NK-92 (cell line): ENCODE measurements around the gene MXI1.
"Not testable (repeated sequence)": the region's sequence is repeated elsewhere in the genome, so short reads cannot be mapped to it uniquely, and the experiment has no call there.

ENCODE experiments used
- DNase-seq: peaks from one replicate; lab custom pipeline; 2025; ENCODE audit not compliant: unreplicated experiment; lab: John Stamatoyannopoulos, UW

MXI1 gene

GRCh38 chr10:110181451-110181850 lies 26.0 kb upstream of the MXI1 start:
- DNase-seq = no peak

- no peak for DNase-seq
Measured at GRCh38 chr10:110181911-110182310, 25.5 kb upstream of the MXI1 start.

- no peak for DNase-seq
Measured at GRCh38 chr10:110184398-110184797, 23.0 kb upstream of the MXI1 start.

GRCh38 chr10:110185646-110186182 lies 21.7 kb upstream of the MXI1 start:
- not testable (repeated sequence) for DNase-seq

- DNase-seq = no peak
Measured at GRCh38 chr10:110190170-110190569, 17.2 kb upstream of the MXI1 start.

GRCh38 chr10:110192552-110192951 lies 14.9 kb upstream of the MXI1 start:
- DNase-seq = no peak

GRCh38 chr10:110200503-110200902 lies 6.9 kb upstream of the MXI1 start:
- DNase-seq = no peak

GRCh38 chr10:110201046-110201445 lies 6.4 kb upstream of the MXI1 start:
- not testable (repeated sequence) for DNase-seq

GRCh38 chr10:110203500-110204455 lies 3.6 kb upstream of the MXI1 start:
- DNase-seq = no peak

GRCh38 chr10:110205051-110205675 lies 2.2 kb upstream of the MXI1 start:
- DNase-seq = no peak

GRCh38 chr10:110207805-110208613 lies 604 bp downstream of the MXI1 start:
- no peak for DNase-seq

- no peak for DNase-seq
Measured at GRCh38 chr10:110208614-110209453, 1.4 kb downstream of the MXI1 start.

- no peak for DNase-seq
Measured at GRCh38 chr10:110209454-110209925, 2.1 kb downstream of the MXI1 start.

GRCh38 chr10:110209926-110210673 lies 2.7 kb downstream of the MXI1 start:
- no peak for DNase-seq

GRCh38 chr10:110210674-110211464 lies 3.5 kb downstream of the MXI1 start:
- DNase-seq = peak; percentile 26

- no peak for DNase-seq
Measured at GRCh38 chr10:110211465-110211843, 4.0 kb downstream of the MXI1 start.

GRCh38 chr10:110212119-110213006 lies 5.0 kb downstream of the MXI1 start:
- DNase-seq = no peak

- no peak for DNase-seq
Measured at GRCh38 chr10:110214371-110214826, 7.0 kb downstream of the MXI1 start.
